ENCODE results near the gene PSMD14. TPM values are rescaled to one million over a fixed set of nuclear protein-coding genes. Genes with fewer than 3 reads are reported as not detected.
"Not testable (repeated sequence)": the region's sequence is repeated elsewhere in the genome, so short reads cannot be mapped to it uniquely, and the experiment has no call there.

Gene PSMD14
- total RNA-seq, 1 experiment from 2014 or later, result 83.7 TPM

GRCh38 chr2:161280906-161281323 is 27.3 kb upstream of the PSMD14 start:
- H2AFZ ChIP-seq (ENCODE audit: low read length), result not testable (repeated sequence)

GRCh38 chr2:161281615-161282310 is 26.5 kb upstream of the PSMD14 start:
- H3K79me2 ChIP-seq (ENCODE audit: insufficient read depth, low read length); H2BK15ac ChIP-seq (ENCODE audit: low read depth, low read length); H4K5ac ChIP-seq (ENCODE audit: insufficient read length, low read depth, low read length); H3K4me2 ChIP-seq (ENCODE audit: insufficient read depth, insufficient read length, low read length); H3K4ac ChIP-seq (ENCODE audit: low read depth, low read length); H3K4me1 Mint-ChIP-seq; H3K14ac ChIP-seq (ENCODE audit: insufficient read depth, low read length); H3T11ph ChIP-seq (ENCODE audit: low read length); H3K79me1 ChIP-seq (ENCODE audit: insufficient read depth, low read depth, low read length, poor library complexity, severe bottlenecking); H3K18ac ChIP-seq (ENCODE audit: insufficient read length, low read depth, low read length); H3K4me1 ChIP-seq (ENCODE audit: insufficient read depth, low read length); H3K23ac ChIP-seq (ENCODE audit: insufficient read length, low read depth, low read length); H4K91ac ChIP-seq (ENCODE audit: insufficient read length, low read depth, low read length); H2BK20ac ChIP-seq (ENCODE audit: low read depth, low read length, poor library complexity, severe bottlenecking); H3K27me3 Mint-ChIP-seq (ENCODE audit: low read depth); H2BK12ac ChIP-seq (ENCODE audit: insufficient read length, low read depth, low read length); H3K23me2 ChIP-seq (ENCODE audit: insufficient read length, low read depth, low read length, poor library complexity, severe bottlenecking); H2BK5ac ChIP-seq (ENCODE audit: insufficient read length, low read length); DNase-seq; H2AK5ac ChIP-seq (ENCODE audit: insufficient read length, low read length); H3K56ac ChIP-seq (ENCODE audit: insufficient read length, low read depth, low read length); H4K20me1 ChIP-seq (ENCODE audit: control insufficient read depth, insufficient read depth, insufficient read length); H2BK120ac ChIP-seq (ENCODE audit: low read depth, low read length, poor library complexity, severe bottlenecking); H2AFZ ChIP-seq (ENCODE audit: low read length); H3K27me3 ChIP-seq (ENCODE audit: insufficient read depth, low read length); H3K9ac ChIP-seq (ENCODE audit: extremely low read depth, insufficient read length, low read length); H4K8ac ChIP-seq (replicated peaks; ENCODE audit: insufficient read length, low read depth, low read length); H3K4me3 Mint-ChIP-seq; H3K27ac ChIP-seq (ENCODE audit: insufficient read length, low read depth, low read length); H3K27ac Mint-ChIP-seq: not testable (repeated sequence)
- Mint-ChIP-seq H3K9me3 (peaks cover 11 to 14% of the 10 kb centered on the region in 2 experiments; a peak in 4 of 5 replicates), H3K36me3 (ENCODE audit: insufficient read depth in 1 of 3, low read depth in 3 of 3) (peaks cover 3 to 17% (median 7%) of the 10 kb centered on the region in 3 experiments; a peak in 6 of 7 replicates)
- no CpG with 5 or more reads among the region's 11 CpGs for WGBS (ENCODE audit: extremely low coverage, insufficient read length, low lambda C conversion rate)
- H3K9me3 ChIP-seq (ENCODE audit: control insufficient read depth, low read depth, low read length), result peaks cover 22% of the 10 kb centered on the region

More at GRCh38 chr2:161280906-161281323, 27.3 kb upstream of the PSMD14 start:
- peaks cover 22% of the 10 kb centered on the region for H3K9me3 ChIP-seq (ENCODE audit: control insufficient read depth, low read depth, low read length)
- not testable (repeated sequence) for H2BK5ac ChIP-seq (ENCODE audit: insufficient read length, low read length); H3K4me1 ChIP-seq (ENCODE audit: insufficient read depth, low read length); H3K23me2 ChIP-seq (ENCODE audit: insufficient read length, low read depth, low read length, poor library complexity, severe bottlenecking); H3K4me1 Mint-ChIP-seq; H3K4me2 ChIP-seq (ENCODE audit: insufficient read depth, insufficient read length, low read length); H4K91ac ChIP-seq (ENCODE audit: insufficient read length, low read depth, low read length); H3K23ac ChIP-seq (ENCODE audit: insufficient read length, low read depth, low read length); H3K27ac Mint-ChIP-seq; H3K14ac ChIP-seq (ENCODE audit: insufficient read depth, low read length); H4K5ac ChIP-seq (ENCODE audit: insufficient read length, low read depth, low read length); H2BK120ac ChIP-seq (ENCODE audit: low read depth, low read length, poor library complexity, severe bottlenecking); H4K20me1 ChIP-seq (ENCODE audit: control insufficient read depth, insufficient read depth, insufficient read length); H3K79me1 ChIP-seq (ENCODE audit: insufficient read depth, low read depth, low read length, poor library complexity, severe bottlenecking); H3K27ac ChIP-seq (ENCODE audit: insufficient read length, low read depth, low read length); H4K8ac ChIP-seq (replicated peaks; ENCODE audit: insufficient read length, low read depth, low read length); H3K9ac ChIP-seq (ENCODE audit: extremely low read depth, insufficient read length, low read length); H3K4me3 Mint-ChIP-seq; H3K27me3 ChIP-seq (ENCODE audit: insufficient read depth, low read length); H3K18ac ChIP-seq (ENCODE audit: insufficient read length, low read depth, low read length); H3T11ph ChIP-seq (ENCODE audit: low read length); H2BK20ac ChIP-seq (ENCODE audit: low read depth, low read length, poor library complexity, severe bottlenecking); H2BK12ac ChIP-seq (ENCODE audit: insufficient read length, low read depth, low read length); H3K4ac ChIP-seq (ENCODE audit: low read depth, low read length); H2BK15ac ChIP-seq (ENCODE audit: low read depth, low read length); H2AK5ac ChIP-seq (ENCODE audit: insufficient read length, low read length); H3K56ac ChIP-seq (ENCODE audit: insufficient read length, low read depth, low read length); H3K9me3 Mint-ChIP-seq; H3K79me2 ChIP-seq (ENCODE audit: insufficient read depth, low read length); H3K27me3 Mint-ChIP-seq (ENCODE audit: low read depth)
- no CpG with 5 or more reads among the region's 18 CpGs for WGBS (ENCODE audit: extremely low coverage, insufficient read length, low lambda C conversion rate)
- TF ChIP-seq CTCF (conservative IDR thresholded peaks at IDR 0.05), result peak; percentile 61; the same call in 2 of the 3 replicates
- DNase-seq, result peak; percentile 84
- H3K36me3 Mint-ChIP-seq (ENCODE audit: insufficient read depth in 1 of 3, low read depth in 3 of 3), result peaks cover 3 to 15% (median 7%) of the 10 kb centered on the region in 3 experiments; a peak in 6 of 7 replicates
